Jurkat, Clone E6-1 (cell line): ENCODE data around the gene ETNPPL.
A peak's percentile ranks its signal among the peaks of the same experiment; 100 is the strongest.
"Not testable (repeated sequence)": the region's sequence is repeated elsewhere in the genome, so short reads cannot be mapped to it uniquely, and the experiment has no call there.

Experiments used
- DNase-seq: peaks from one replicate; pipeline ENCODE4 v3.0.0-alpha.2; 2011; ENCODE audit warnings: low read depth, low spot score
- H3K4me3 ChIP-seq: 2 replicates; pipeline ENCODE4 v1.5.1; 2011; ENCODE audit warnings: mild to moderate bottlenecking, low read length, control low read depth, moderate library complexity

Gene ETNPPL

GRCh38 chr4:108763986-108764385 is 1.1 kb upstream of the ETNPPL start:
- no peak overlapping the region for H3K4me3 ChIP-seq
- DNase-seq = no peak

GRCh38 chr4:108763226-108763593 is 357 bp upstream of the ETNPPL start:
- no peak overlapping the region for H3K4me3 ChIP-seq
- no peak for DNase-seq

GRCh38 chr4:108758498-108758897 is 4.4 kb downstream of the ETNPPL start:
- H3K4me3 ChIP-seq = no peak overlapping the region
- no peak for DNase-seq

GRCh38 chr4:108754327-108754726 is 8.5 kb downstream of the ETNPPL start:
- no peak overlapping the region for H3K4me3 ChIP-seq
- no peak for DNase-seq

GRCh38 chr4:108751321-108751720 is 11.5 kb downstream of the ETNPPL start:
- H3K4me3 ChIP-seq = no peak overlapping the region
- DNase-seq = no peak

- DNase-seq = no peak
- H3K4me3 ChIP-seq = no peak overlapping the region
These were observed 13.7 kb downstream of the ETNPPL start for GRCh38 chr4:108749119-108749518.

- DNase-seq = peak; percentile 50
- H3K4me3 ChIP-seq = no peak overlapping the region
These were observed 16.3 kb downstream of the ETNPPL start for GRCh38 chr4:108746511-108746910.

- no peak overlapping the region for H3K4me3 ChIP-seq
- no peak for DNase-seq
These were observed 18.5 kb downstream of the ETNPPL start for GRCh38 chr4:108744307-108744706.

GRCh38 chr4:108742451-108743420 is 20.1 kb downstream of the ETNPPL start:
- peak; percentile 12 for DNase-seq
- H3K4me3 ChIP-seq = no peak overlapping the region

- no peak overlapping the region for H3K4me3 ChIP-seq
- no peak for DNase-seq
These were observed 24.7 kb downstream of the ETNPPL start for GRCh38 chr4:108738003-108738706.

GRCh38 chr4:108731006-108731405 is 31.8 kb downstream of the ETNPPL start:
- DNase-seq = no peak
- no peak overlapping the region for H3K4me3 ChIP-seq

GRCh38 chr4:108730579-108730978 is 32.3 kb downstream of the ETNPPL start:
- H3K4me3 ChIP-seq = no peak overlapping the region

GRCh38 chr4:108729731-108730130 is 33.1 kb downstream of the ETNPPL start:
- no peak overlapping the region for H3K4me3 ChIP-seq
- no peak for DNase-seq

More at GRCh38 chr4:108730579-108730978, 32.3 kb downstream of the ETNPPL start:
- no peak for DNase-seq

GRCh38 chr4:108725457-108725856 is 37.4 kb downstream of the ETNPPL start:
- no peak overlapping the region for H3K4me3 ChIP-seq
- DNase-seq = no peak

- no peak for DNase-seq
- H3K4me3 ChIP-seq = no peak overlapping the region
These were observed 45.5 kb downstream of the ETNPPL start for GRCh38 chr4:108717386-108717785.

- no peak for DNase-seq
- H3K4me3 ChIP-seq = no peak overlapping the region
These were observed 46.5 kb downstream of the ETNPPL start for GRCh38 chr4:108716340-108716739.

- no peak for DNase-seq
- no peak overlapping the region for H3K4me3 ChIP-seq
These were observed 48.0 kb downstream of the ETNPPL start for GRCh38 chr4:108714880-108715279.

- not testable (repeated sequence) for H3K4me3 ChIP-seq, DNase-seq
These were observed 52.3 kb downstream of the ETNPPL start for GRCh38 chr4:108710578-108710977.

- H3K4me3 ChIP-seq = no peak overlapping the region
- no peak for DNase-seq
These were observed 53.1 kb downstream of the ETNPPL start for GRCh38 chr4:108709722-108710121.

GRCh38 chr4:108709234-108709633 is 53.6 kb downstream of the ETNPPL start:
- no peak overlapping the region for H3K4me3 ChIP-seq
- DNase-seq = no peak
